OCI-LY7 (cell line): ENCODE measurements around the gene SOX5. TPM values are rescaled to one million over a fixed set of nuclear protein-coding genes. Genes with fewer than 3 reads are reported as not detected.

Experiments
- BruUV-seq: library from RNA; stranded (reverse); fragments of 400-500 nt; replicated peaks from 2 replicates; lab custom pipeline; 2021; lab: Mats Ljungman, UMichigan
- CTCF ChIA-PET: fragments of 300-600 bp; sonication (Branson Sonifier 250); formaldehyde crosslinking; loops from one replicate; lab custom pipeline; 2022; ENCODE audit warnings: antibody characterized with exemption; ENCODE audit not compliant: unreplicated experiment; lab: Charles Lee
- POLR2A ChIA-PET: fragments of 300-600 bp; sonication (Branson Sonifier 250); formaldehyde crosslinking; loops from one replicate; lab custom pipeline; 2022; ENCODE audit warnings: antibody characterized with exemption; lab: Charles Lee
- DNase-seq: peaks from one replicate; pipeline ENCODE4 v3.0.0-alpha.2; 2015; ENCODE audit warnings: low spot score
- H2AFZ ChIP-seq: fragments of 200-600 bp; sonication (generic), shearing (Covaris generic); 2 replicates; pipeline ENCODE4 v1.6.1; 2014; ENCODE audit warnings: mild to moderate bottlenecking, antibody characterized with exemption, low read length, moderate library complexity
- H3K27ac ChIP-seq: fragments of 200-600 bp; sonication (generic); 2 replicates; pipeline ENCODE4 v1.5.1; 2014; ENCODE audit warnings: mixed run types, low read depth, mild to moderate bottlenecking, moderate library complexity, low read length, inconsistent platforms; ENCODE audit not compliant: poor library complexity, severe bottlenecking
- H3K36me3 ChIP-seq: fragments of 200-600 bp; sonication (generic); 2 replicates; pipeline ENCODE4 v1.6.1; 2014; ENCODE audit warnings: mild to moderate bottlenecking, antibody characterized with exemption, low read length, moderate library complexity, mixed read lengths; ENCODE audit not compliant: insufficient read depth
- H3K4me1 ChIP-seq: fragments of 200-600 bp; sonication (generic); 2 replicates; pipeline ENCODE4 v1.5.1; 2014; ENCODE audit warnings: mild to moderate bottlenecking, low read length; ENCODE audit not compliant: insufficient read depth, poor library complexity, severe bottlenecking
- H3K4me2 ChIP-seq: fragments of 200-600 bp; sonication (generic); 2 replicates; pipeline ENCODE4 v1.6.1; 2014; ENCODE audit warnings: mild to moderate bottlenecking, low read length
- H3K4me3 ChIP-seq: fragments of 200-600 bp; sonication (generic); 2 replicates; pipeline ENCODE4 v1.5.1; 2014; ENCODE audit warnings: mild to moderate bottlenecking, low read depth, low read length; ENCODE audit not compliant: poor library complexity, severe bottlenecking
- H3K79me2 ChIP-seq: fragments of 200-600 bp; sonication (generic); 2 replicates; pipeline ENCODE4 v1.6.1; 2016; ENCODE audit warnings: low read depth, mild to moderate bottlenecking, low read length, moderate library complexity, mixed read lengths; ENCODE audit not compliant: insufficient read depth
- H3K9me2 ChIP-seq: fragments of 200-600 bp; sonication (generic); 2 replicates; pipeline ENCODE4 v1.6.1; 2016; ENCODE audit warnings: mild to moderate bottlenecking, low read length, mixed read lengths; ENCODE audit not compliant: insufficient read depth
- H3K9me3 ChIP-seq: fragments of 200-600 bp; sonication (generic); 2 replicates; pipeline ENCODE4 v1.6.1; 2014; ENCODE audit warnings: mild to moderate bottlenecking, mixed run types, low read length, mixed read lengths
- H4K20me1 ChIP-seq: fragments of 200-600 bp; sonication (generic); 2 replicates; pipeline ENCODE4 v1.6.1; 2014; ENCODE audit warnings: mild to moderate bottlenecking, antibody characterized with exemption, low read length, moderate library complexity, mixed read lengths; ENCODE audit not compliant: insufficient read depth
- EZH2phosphoT487 ChIP-seq: fragments of 200-600 bp; sonication (generic); IDR thresholded peaks from 2 replicates; pipeline ENCODE4 v1.6.1; 2018; ENCODE audit warnings: low read depth, borderline replicate concordance, mild to moderate bottlenecking, mixed run types, antibody characterized with exemption, low read length, moderate library complexity, mixed read lengths
- intact Hi-C: fragments of 100-400 bp; cut with micrococcal nuclease; formaldehyde crosslinking; loops from one replicate; pipeline ENCODE4 v1.10.0; 2022; ENCODE audit not compliant: unreplicated experiment
- total RNA-seq, 2 experiments: library from RNA; depleted of rRNA in 1 of 2; stranded (reverse); fragments of >200 nt in 1 of 2; shearing (Covaris generic) in 1 of 2; gene quantifications; 2 replicates each; pipeline ENCODE4 v1.2.3, GENCODE V29; 2014 to 2022
- TF ChIP-seq, protein P1 (sequence below): fragments of 200-600 bp; sonication (generic); conservative IDR thresholded peaks from 2 replicates; pipeline ENCODE4 v1.5.1; 2014; ENCODE audit warnings: mild to moderate bottlenecking, antibody characterized with exemption, low read length, moderate library complexity, mixed read lengths

SOX5 gene
- total RNA-seq, 2 experiments from 2014 or later, result 0.16 TPM; not detected in 1

DNA sequence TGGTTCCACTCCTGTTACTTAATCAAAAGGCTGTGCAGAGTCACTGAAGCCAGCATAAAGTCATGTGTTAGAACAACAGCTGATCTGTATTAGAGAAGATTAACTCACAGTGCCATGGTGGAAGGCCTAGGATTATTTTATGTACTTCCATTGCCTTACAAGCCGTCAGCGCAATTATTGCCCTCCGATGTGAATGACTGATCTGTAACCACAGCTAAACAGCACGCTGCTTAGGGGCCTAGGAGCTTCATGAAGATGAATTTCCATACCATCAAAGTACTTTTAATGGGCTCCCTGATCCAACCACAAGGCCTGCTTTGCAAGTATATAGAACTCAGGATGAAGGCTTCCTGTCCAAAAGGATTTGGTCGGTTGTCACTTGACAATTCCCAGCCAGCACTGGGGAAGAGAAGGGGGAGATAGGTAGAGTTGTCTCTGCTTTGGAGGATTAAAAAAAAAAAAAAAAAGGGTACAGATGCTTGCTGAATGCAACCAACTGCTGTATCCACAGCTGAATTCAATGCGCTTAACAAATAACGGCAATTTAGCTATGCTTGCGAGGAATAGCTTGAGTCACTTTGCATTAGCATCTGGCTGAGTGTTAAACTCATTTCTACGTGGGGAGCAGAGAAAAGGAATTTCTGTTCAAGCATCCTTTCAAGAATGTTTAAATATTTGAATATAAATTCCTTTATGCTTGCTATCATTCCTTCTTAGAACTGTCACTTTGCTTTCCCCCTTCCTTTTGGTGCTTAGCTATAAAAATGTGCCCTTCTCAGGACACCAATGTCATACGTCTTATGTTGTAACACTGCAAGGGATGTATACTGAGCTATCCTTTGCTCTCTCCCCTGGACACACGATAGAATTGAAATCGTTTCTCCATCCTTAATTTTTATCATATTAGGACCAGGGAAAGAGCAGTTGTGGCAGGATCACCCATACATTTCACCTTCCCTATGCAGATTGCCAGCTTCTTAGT is 387.8 kb downstream of the SOX5 start:
- Histone ChIP-seq H3K9me2 (no peaks in the 10 kb centered on the region), H3K79me2 (no peaks in the 10 kb centered on the region), H3K9me3 (no peaks in the 10 kb centered on the region), H3K4me1 (no peaks in the 10 kb centered on the region), H2AFZ (no peak overlapping the region), H3K4me3 (no peak overlapping the region), H3K36me3 (no peaks in the 10 kb centered on the region), H3K4me2 (no peak overlapping the region), H3K27ac (no peak overlapping the region), H4K20me1 (no peaks in the 10 kb centered on the region)
- POLR2A ChIA-PET, result interaction anchor here (0.6 kb wide), 1 partner anchor 1336 kb away, joined by 4 read pairs; no protein-coding TSS in a partner anchor
- DNase-seq, result no peak
- intact Hi-C loops, result no loop called here
- TF ChIP-seq EZH2phosphoT487, result no peak
- TF ChIP-seq, protein P1, sequence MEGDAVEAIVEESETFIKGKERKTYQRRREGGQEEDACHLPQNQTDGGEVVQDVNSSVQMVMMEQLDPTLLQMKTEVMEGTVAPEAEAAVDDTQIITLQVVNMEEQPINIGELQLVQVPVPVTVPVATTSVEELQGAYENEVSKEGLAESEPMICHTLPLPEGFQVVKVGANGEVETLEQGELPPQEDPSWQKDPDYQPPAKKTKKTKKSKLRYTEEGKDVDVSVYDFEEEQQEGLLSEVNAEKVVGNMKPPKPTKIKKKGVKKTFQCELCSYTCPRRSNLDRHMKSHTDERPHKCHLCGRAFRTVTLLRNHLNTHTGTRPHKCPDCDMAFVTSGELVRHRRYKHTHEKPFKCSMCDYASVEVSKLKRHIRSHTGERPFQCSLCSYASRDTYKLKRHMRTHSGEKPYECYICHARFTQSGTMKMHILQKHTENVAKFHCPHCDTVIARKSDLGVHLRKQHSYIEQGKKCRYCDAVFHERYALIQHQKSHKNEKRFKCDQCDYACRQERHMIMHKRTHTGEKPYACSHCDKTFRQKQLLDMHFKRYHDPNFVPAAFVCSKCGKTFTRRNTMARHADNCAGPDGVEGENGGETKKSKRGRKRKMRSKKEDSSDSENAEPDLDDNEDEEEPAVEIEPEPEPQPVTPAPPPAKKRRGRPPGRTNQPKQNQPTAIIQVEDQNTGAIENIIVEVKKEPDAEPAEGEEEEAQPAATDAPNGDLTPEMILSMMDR, result no peak
- no TSS peak for BruUV-seq
- CTCF ChIA-PET, result no interaction called here

DNA sequence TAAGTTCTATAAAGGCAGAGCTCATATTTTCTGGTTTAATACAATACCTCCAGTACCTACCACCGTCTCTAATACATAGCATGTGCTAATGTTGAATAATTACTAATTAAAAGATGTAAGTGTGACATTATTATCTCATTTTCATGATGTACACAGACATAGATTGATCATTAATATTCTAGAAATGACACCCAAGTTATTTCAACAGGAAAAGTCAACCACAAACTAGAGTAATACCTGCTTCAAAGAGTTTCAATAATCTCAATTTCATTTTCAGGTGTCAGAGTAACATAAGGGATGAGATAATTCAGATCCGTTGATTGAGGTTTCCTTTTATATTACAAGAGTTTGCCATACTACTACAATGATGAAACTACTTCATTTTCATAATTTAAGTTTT is 388.9 kb downstream of the SOX5 start:
- Histone ChIP-seq H3K36me3 (no peaks in the 10 kb centered on the region), H3K4me2 (no peak overlapping the region), H3K27ac (no peak overlapping the region), H4K20me1 (no peaks in the 10 kb centered on the region), H3K9me3 (no peaks in the 10 kb centered on the region), H2AFZ (no peak overlapping the region), H3K79me2 (no peaks in the 10 kb centered on the region), H3K4me3 (no peak overlapping the region), H3K9me2 (no peaks in the 10 kb centered on the region), H3K4me1 (no peaks in the 10 kb centered on the region)
- ChIA-PET CTCF (no interaction called here), POLR2A (no interaction called here)
- intact Hi-C loops, result no loop called here
- no peak for DNase-seq
- TF ChIP-seq, protein P1, result no peak
- no TSS peak for BruUV-seq

GRCh38 chr12:23559268-23559753 is 390.2 kb downstream of the SOX5 start:
- Histone ChIP-seq H4K20me1 (no peaks in the 10 kb centered on the region), H3K4me3 (no peak overlapping the region), H3K36me3 (no peaks in the 10 kb centered on the region), H3K4me2 (no peak overlapping the region), H3K4me1 (no peaks in the 10 kb centered on the region), H3K79me2 (no peaks in the 10 kb centered on the region), H2AFZ (no peak overlapping the region), H3K9me3 (no peaks in the 10 kb centered on the region), H3K27ac (no peak overlapping the region), H3K9me2 (no peaks in the 10 kb centered on the region)
- ChIA-PET CTCF (no interaction called here), POLR2A (no interaction called here)
- DNase-seq, result no peak
- intact Hi-C loops, result no loop called here
- TF ChIP-seq, protein P1, result no peak
- TF ChIP-seq EZH2phosphoT487, result no peak
- BruUV-seq, result no TSS peak
